ENCODE measurements around the gene CTNNA2.

CTNNA2 gene

DNA sequence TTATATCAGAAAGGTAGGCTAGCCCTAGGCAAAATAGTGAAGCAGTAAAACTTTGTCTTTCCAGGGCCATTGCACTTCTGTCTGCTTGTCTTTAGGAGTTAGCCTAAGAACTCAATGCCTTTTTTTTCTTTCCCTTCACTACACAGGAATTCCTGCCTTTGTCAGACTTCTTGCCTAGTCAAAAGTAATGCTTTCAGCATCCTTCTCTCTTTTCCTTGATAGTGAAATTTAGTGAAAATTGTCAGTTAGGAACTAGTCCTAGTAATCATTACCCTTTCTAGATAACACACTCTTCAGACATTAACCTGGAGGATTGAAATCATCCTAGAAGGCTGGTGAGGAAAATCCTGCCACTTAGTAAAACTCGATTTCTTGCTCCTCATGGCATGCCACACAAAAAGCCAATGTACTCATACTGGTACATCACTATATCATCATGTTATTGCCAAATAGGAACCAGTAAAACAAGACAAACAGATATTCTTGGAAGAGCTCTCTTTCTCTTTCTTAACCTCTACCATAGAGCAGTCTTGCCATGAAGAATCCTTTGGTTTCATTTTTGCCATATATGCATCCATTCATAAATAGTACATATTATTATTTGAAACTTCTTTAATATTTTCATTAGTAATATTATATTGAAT is 320.5 kb downstream of the CTNNA2 start:
- TF ChIP-seq, protein P1, sequence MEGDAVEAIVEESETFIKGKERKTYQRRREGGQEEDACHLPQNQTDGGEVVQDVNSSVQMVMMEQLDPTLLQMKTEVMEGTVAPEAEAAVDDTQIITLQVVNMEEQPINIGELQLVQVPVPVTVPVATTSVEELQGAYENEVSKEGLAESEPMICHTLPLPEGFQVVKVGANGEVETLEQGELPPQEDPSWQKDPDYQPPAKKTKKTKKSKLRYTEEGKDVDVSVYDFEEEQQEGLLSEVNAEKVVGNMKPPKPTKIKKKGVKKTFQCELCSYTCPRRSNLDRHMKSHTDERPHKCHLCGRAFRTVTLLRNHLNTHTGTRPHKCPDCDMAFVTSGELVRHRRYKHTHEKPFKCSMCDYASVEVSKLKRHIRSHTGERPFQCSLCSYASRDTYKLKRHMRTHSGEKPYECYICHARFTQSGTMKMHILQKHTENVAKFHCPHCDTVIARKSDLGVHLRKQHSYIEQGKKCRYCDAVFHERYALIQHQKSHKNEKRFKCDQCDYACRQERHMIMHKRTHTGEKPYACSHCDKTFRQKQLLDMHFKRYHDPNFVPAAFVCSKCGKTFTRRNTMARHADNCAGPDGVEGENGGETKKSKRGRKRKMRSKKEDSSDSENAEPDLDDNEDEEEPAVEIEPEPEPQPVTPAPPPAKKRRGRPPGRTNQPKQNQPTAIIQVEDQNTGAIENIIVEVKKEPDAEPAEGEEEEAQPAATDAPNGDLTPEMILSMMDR (IDR thresholded peaks at IDR 0.05; ENCODE audit: control extremely low read depth, extremely low read depth, low read depth, missing control alignments), result no peak
- ChIA-PET POLR2A (no interaction called here), CTCF (no interaction called here)
- no peak for DNase-seq (ENCODE audit: extremely low spot score)

DNA sequence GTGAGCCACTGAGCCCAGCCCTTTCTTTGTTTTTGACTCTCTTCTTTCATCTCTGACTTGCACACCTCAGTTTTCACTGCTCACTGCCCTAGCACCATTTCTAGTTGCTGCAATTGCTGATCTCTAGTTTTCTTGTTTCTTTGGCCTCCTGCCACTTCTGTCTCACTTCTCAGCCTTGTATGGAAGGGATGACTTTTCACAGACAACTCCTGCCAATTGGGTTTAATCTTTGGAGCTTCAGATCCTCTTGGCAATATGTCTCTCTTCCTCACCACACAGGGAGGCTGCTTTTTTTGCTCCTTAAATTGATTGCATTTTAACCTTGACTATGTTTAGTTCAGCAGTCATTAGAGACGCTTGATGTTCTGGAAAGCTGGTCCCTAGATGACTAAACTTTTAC is 323.1 kb downstream of the CTNNA2 start:
- DNase-seq (ENCODE audit: extremely low spot score), result no peak
- POLR2A ChIA-PET, result no interaction called here
- CTCF ChIA-PET, result no interaction called here
- TF ChIP-seq, protein P1 (IDR thresholded peaks at IDR 0.05; ENCODE audit: control extremely low read depth, extremely low read depth, low read depth, missing control alignments), result no peak

DNA sequence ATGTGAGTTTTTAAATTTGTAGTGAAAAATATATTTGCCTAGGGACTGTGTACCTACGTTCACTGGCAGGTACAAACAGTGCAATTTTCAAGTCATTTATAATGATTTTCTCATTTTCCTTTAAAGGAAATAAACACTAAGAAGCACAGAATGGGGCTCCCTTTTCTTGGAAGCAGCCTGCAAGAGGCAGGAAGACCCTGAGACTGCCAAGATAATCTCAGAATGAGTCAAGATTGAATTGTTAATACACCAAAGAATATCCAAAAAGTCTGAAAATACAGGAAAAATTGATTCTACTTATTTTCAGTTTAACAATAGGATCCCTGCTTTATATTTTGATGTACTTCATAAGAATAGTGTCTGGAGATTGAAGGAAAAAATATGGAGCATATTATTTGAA is 331.2 kb downstream of the CTNNA2 start:
- CTCF ChIA-PET, result interaction anchor here (1.0 kb wide), 1 partner anchor 10 kb away, joined by 3 read pairs; no protein-coding TSS in a partner anchor
- POLR2A ChIA-PET, result no interaction called here
- TF ChIP-seq, protein P1 (IDR thresholded peaks at IDR 0.05; ENCODE audit: control extremely low read depth, extremely low read depth, low read depth, missing control alignments), result no peak
- DNase-seq (ENCODE audit: extremely low spot score), result no peak

DNA sequence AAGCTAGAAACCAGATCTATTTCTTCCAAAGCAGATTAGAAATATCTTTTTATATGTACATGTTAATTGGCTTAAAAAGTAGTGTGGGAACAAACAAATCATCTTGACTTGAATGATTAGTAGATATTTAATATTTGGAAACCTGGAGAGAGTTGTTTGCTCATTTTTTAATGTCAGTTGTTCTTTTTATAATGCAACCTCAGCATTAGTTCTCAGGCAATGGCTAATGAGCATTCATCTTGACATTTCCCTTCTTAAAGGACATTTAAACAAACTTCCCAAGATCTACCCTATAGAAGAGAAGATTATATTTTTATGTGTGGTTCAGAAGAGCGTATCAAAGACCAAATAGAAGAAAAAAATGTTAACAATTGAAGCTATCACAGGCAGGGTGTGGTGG is 334.0 kb downstream of the CTNNA2 start:
- TF ChIP-seq, protein P1 (IDR thresholded peaks at IDR 0.05; ENCODE audit: control extremely low read depth, extremely low read depth, low read depth, missing control alignments), result no peak
- POLR2A ChIA-PET, result no interaction called here
- DNase-seq (ENCODE audit: extremely low spot score), result no peak
- CTCF ChIA-PET, result interaction anchor here (0.8 to 1.0 kb wide), 3 partner anchors 9 to 69 kb away, joined by 3 read pairs; no protein-coding TSS in a partner anchor

DNA sequence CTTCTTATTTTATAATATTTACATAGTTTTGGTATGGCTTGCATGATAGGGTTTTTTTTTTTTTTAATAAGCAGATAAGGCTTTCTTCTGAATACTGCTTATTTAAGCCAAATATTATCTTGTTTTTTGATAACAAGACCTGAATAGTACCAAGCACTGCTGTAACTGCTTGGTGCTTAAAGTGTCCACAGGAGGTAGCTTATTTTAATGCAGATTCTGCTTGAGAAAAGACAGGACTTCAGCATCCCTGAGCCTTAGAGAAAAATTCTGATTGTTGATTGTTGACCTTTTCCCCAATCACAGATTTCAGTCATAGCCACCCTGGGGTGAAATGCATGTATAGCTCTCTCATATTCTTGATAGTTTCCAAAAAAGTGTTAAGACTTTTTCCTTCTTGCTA is 336.4 kb downstream of the CTNNA2 start:
- no peak for DNase-seq (ENCODE audit: extremely low spot score)
- ChIA-PET CTCF (no interaction called here), POLR2A (no interaction called here)
- TF ChIP-seq, protein P1 (IDR thresholded peaks at IDR 0.05; ENCODE audit: control extremely low read depth, extremely low read depth, low read depth, missing control alignments), result no peak

DNA sequence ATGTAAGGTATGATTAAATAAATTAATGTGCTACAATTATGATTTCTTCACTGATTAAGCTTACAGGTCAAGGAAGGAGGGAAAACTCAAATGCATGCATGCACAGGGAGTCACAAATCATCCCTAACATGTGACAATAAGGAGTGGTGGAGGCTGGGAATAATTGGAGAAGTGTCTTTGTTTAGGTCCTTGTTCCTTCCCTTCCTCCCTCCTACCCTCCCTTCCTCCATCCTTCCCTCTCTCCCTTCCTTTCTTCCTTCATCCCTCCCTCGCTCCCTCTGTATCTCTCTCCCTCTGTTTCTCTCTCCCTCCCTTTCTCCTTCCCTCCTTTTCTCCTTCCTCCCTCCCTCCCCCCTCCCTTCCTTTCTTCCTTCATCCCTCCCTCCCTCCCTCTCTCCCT is 337.1 kb downstream of the CTNNA2 start:
- DNase-seq (ENCODE audit: extremely low spot score), result no peak
- TF ChIP-seq, protein P1 (IDR thresholded peaks at IDR 0.05; ENCODE audit: control extremely low read depth, extremely low read depth, low read depth, missing control alignments), result no peak
- POLR2A ChIA-PET, result no interaction called here
- CTCF ChIA-PET, result no interaction called here
